Thoracic aorta (tissue), 2 donors: Measurements from ENCODE around the gene IL20RB. TPM values are rescaled to one million over a fixed set of nuclear protein-coding genes. Genes with fewer than 3 reads are reported as not detected.

Experiments used
- ATAC-seq: fragments of 150-250 bp; one replicate; pipeline ENCODE4 v1.8.0; 2017; ENCODE audit warnings: low read depth; ENCODE audit not compliant: insufficient number of reproducible peaks, low FRiP score
- DNase-seq: peaks from one replicate; pipeline ENCODE4 v3.0.0-alpha.2; 2020; ENCODE audit warnings: low spot score
- H3K27ac ChIP-seq, 2 donors: fragments of 200-600 bp; sonication (generic); 1 replicate in 1 of 2; 2 replicates in 1 of 2; pipeline ENCODE4 v1.5.1; 2016; ENCODE audit warnings: mild to moderate bottlenecking in 2 of 2, moderate library complexity in 2 of 2
- H3K27me3 ChIP-seq: fragments of 200-600 bp; sonication (generic); replicated peaks from 2 replicates; pipeline ENCODE4 v1.6.0; 2016; ENCODE audit warnings: mild to moderate bottlenecking; ENCODE audit not compliant: insufficient read depth
- H3K36me3 ChIP-seq: fragments of 200-600 bp; sonication (generic); one replicate; pipeline ENCODE4 v1.5.1; 2016
- H3K4me1 ChIP-seq, 2 donors: fragments of 200-600 bp; sonication (generic); 1 replicate in 1 of 2; 2 replicates in 1 of 2; pipeline versions ENCODE4 v1.5.1 to v1.6.0; 2016; ENCODE audit warnings: low read depth in 2 of 2, mild to moderate bottlenecking in 1 of 2; ENCODE audit not compliant: control insufficient read depth in 1 of 2
- H3K4me3 ChIP-seq: fragments of 200-600 bp; sonication (generic); 2 replicates; pipeline ENCODE4 v1.5.1; 2016; ENCODE audit warnings: mild to moderate bottlenecking
- H3K9me3 ChIP-seq: fragments of 200-600 bp; sonication (generic); 2 replicates; pipeline ENCODE4 v1.5.1; 2016
- CTCF ChIP-seq: fragments of 200-600 bp; sonication (generic); IDR thresholded peaks from one replicate; pipeline ENCODE4 v1.5.1; 2019; ENCODE audit warnings: antibody characterized with exemption
- total RNA-seq, 2 donors: library from RNA; depleted of rRNA; stranded (reverse); fragments of >200 nt; gene quantifications; one replicate each; pipeline versions ENCODE4 v1.1.0 to v1.2.3, GENCODE V29; 2016

The IL20RB gene
- total RNA-seq, 2 donors from 2014 or later, result 0.71 to 1.6 TPM

- peaks cover 0 to 5% of the 10 kb centered on the region in 2 donors for H3K4me1 ChIP-seq
- H3K9me3 ChIP-seq, result no peaks in the 10 kb centered on the region
- H3K27me3 ChIP-seq, result no peaks in the 10 kb centered on the region
- ATAC-seq (no peak), DNase-seq (no peak)
- H3K27ac ChIP-seq, result no peak overlapping the region
- no peak for TF ChIP-seq CTCF
- no peaks in the 10 kb centered on the region for H3K36me3 ChIP-seq
- H3K4me3 ChIP-seq, result no peak overlapping the region
Measured at GRCh38 chr3:136943436-136943835, 14.3 kb upstream of the IL20RB start.

- Histone ChIP-seq H3K36me3 (no peaks in the 10 kb centered on the region), H3K9me3 (no peaks in the 10 kb centered on the region), H3K27me3 (no peaks in the 10 kb centered on the region), H3K4me3 (no peak overlapping the region), H3K4me1 (no peaks in the 10 kb centered on the region), H3K27ac (no peak overlapping the region)
- TF ChIP-seq CTCF, result no peak
- ATAC-seq, result no peak
- no peak for DNase-seq
Measured at GRCh38 chr3:136946978-136947377, 10.8 kb upstream of the IL20RB start.

GRCh38 chr3:136947477-136947876, 10.3 kb upstream of the IL20RB start:
- DNase-seq, result no peak
- H3K27ac ChIP-seq, result no peak overlapping the region

GRCh38 chr3:136949146-136949545, 8.6 kb upstream of the IL20RB start:
- H3K4me1 ChIP-seq, result no peaks in the 10 kb centered on the region
- no peak for TF ChIP-seq CTCF
- DNase-seq (no peak), ATAC-seq (no peak)
- H3K36me3 ChIP-seq, result no peaks in the 10 kb centered on the region
- H3K9me3 ChIP-seq, result no peaks in the 10 kb centered on the region
- H3K27ac ChIP-seq, result no peak overlapping the region
- no peak overlapping the region for H3K4me3 ChIP-seq
- no peaks in the 10 kb centered on the region for H3K27me3 ChIP-seq

More at GRCh38 chr3:136947477-136947876, 10.3 kb upstream of the IL20RB start:
- H3K27me3 ChIP-seq, result no peaks in the 10 kb centered on the region
- H3K4me1 ChIP-seq, result no peaks in the 10 kb centered on the region
- TF ChIP-seq CTCF, result no peak
- H3K9me3 ChIP-seq, result no peaks in the 10 kb centered on the region
- no peak overlapping the region for H3K4me3 ChIP-seq
- no peak for ATAC-seq
- H3K36me3 ChIP-seq, result no peaks in the 10 kb centered on the region

GRCh38 chr3:136949708-136950107, 8.1 kb upstream of the IL20RB start:
- Histone ChIP-seq H3K9me3 (no peaks in the 10 kb centered on the region), H3K27ac (no peak overlapping the region), H3K4me3 (no peak overlapping the region), H3K27me3 (no peaks in the 10 kb centered on the region), H3K36me3 (no peaks in the 10 kb centered on the region), H3K4me1 (no peaks in the 10 kb centered on the region)
- TF ChIP-seq CTCF, result no peak
- ATAC-seq (no peak), DNase-seq (no peak)
